ENCODE data around the gene ZNF346.

ZNF346 gene

DNA sequence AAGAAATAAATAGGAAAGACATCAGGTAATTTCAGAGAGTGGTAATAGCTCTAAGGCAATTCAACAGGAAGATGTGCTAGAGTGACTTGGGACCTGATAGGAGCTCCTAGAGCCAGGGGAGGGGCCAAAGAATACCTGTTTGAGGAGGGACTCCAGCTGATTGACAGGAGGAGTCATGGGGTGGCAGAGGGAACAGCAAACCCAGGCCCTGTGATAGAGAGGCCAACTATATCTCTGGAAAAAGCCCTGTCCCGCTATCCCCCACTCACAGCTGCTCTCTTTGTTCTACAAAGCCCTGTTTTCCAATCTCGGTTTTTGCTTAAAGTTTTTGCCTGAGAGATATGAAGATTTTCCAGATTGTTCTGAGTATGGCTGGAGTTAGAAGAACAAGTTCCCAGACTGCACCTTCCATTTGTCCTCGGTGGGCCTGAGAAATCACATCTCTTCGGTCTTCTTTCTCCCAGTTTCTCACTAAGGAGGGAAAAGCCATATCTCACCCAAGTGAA is 102.0 kb downstream of the ZNF346 start:
- no peak for DNase-seq

DNA sequence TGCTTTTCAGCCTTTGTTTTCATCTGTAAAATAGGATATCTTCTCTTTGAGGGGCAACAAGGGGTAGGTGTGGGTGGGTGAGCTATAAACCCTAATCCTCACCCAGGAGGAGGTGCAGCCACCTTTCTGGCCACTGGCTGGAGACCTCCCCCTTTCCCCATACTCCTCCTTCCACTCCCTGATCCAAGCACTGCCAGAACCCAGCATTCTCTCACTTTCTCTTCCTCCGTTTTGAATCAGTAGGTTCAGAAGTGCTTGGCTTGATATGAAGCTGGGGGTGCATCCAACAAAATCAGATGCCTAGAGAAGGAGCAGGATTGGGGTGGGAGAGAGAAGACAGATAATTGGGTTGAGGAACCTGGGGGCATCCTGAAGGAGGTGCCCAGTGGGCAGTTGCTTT is 104.3 kb downstream of the ZNF346 start:
- no peak for DNase-seq

DNA sequence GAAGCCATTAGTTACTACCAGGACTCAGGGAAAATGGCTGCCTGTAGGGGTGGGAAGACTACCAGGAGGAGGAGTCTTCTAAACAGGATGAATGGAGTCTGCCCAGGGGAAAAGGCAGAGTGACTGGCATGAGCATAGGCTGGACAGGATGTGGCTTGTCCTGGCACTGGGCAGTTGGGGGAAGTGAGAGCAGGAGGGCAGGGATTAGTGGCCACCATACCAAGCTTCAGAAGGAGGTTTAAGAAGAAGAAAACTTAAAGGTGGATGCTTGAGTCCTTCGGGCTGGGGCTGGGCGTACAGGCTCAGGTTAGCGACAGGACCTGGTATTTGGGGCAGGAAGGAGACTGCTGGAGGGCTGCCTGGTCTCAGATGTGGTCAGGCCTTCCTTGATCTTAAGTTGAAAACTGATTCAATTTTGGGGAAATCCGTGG is 106.1 kb downstream of the ZNF346 start:
- peak; percentile 40 for DNase-seq

DNA sequence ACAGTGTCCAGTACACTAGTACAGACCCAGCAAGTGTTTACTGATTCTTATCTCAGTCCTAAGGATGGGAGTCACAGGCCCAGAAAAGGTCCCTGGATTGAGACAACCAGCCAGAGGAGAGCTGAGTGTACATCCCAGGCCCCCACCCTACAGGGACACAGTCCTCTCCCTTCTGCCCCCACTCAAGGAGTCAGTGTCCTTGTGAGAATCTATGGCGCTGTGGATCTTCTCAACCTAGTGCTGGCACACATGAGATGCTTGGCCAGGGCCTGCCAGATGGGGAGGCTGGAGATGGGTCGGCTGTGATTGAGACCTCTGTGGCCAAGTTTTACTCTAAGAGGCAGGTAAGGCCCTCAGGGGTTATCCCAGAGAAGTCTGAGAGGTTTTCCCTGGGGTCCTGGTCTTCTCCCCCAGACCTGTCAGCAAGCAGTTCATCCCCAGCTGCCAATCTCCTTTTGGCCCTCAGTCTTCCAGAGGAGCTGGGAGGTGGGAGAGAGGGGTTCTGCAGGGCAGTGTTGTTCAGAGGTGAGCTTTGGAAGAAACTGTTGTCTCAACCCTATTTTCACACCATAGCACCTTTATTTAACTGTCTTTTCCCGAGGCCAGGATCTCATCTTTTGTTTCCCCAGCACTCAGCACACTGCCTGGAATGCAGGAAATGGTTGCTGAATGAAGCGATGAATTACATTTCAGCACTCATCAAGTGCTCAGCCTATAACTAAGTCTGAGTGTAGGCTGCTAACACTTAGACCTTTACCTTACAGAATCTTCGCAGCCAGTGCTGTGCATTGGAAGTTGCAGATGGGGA is 107.9 kb downstream of the ZNF346 start:
- DNase-seq, result no peak
